Loucy (cell line): ENCODE results near the gene IGFALS.

Experiments used
- H2AFZ ChIP-seq: fragments of 200-600 bp; sonication (generic); 2 replicates; pipeline ENCODE4 v1.6.0; 2016; ENCODE audit warnings: antibody characterized with exemption, mild to moderate bottlenecking, low read length, moderate library complexity
- H3F3A ChIP-seq: fragments of 200-600 bp; 2 replicates; pipeline ENCODE4 v1.6.0; 2016; ENCODE audit warnings: antibody characterized with exemption, low read depth, mild to moderate bottlenecking
- H3K27me3 ChIP-seq: fragments of 200-600 bp; sonication (generic); 2 replicates; pipeline ENCODE4 v1.6.1; 2014; ENCODE audit warnings: low read length, mild to moderate bottlenecking; ENCODE audit not compliant: insufficient read depth, poor library complexity, severe bottlenecking
- H3K36me3 ChIP-seq: fragments of 200-600 bp; sonication (generic); 2 replicates; pipeline ENCODE4 v1.6.1; 2016; ENCODE audit warnings: low read length; ENCODE audit not compliant: insufficient read depth
- H3K4me1 ChIP-seq: fragments of 200-600 bp; sonication (generic); 2 replicates; pipeline ENCODE4 v1.5.1; 2014; ENCODE audit warnings: low read length, mild to moderate bottlenecking; ENCODE audit not compliant: insufficient read depth, poor library complexity, severe bottlenecking
- H3K4me2 ChIP-seq: fragments of 200-600 bp; sonication (generic); 2 replicates; pipeline ENCODE4 v1.6.0; 2014; ENCODE audit warnings: antibody characterized with exemption, low read length, low read depth, mild to moderate bottlenecking; ENCODE audit not compliant: poor library complexity, severe bottlenecking
- H3K4me3 ChIP-seq: fragments of 200-600 bp; sonication (generic); 2 replicates; pipeline ENCODE4 v1.5.1; 2014; ENCODE audit warnings: low read length, mild to moderate bottlenecking, mixed read lengths; ENCODE audit not compliant: poor library complexity, severe bottlenecking
- H3K79me2 ChIP-seq: fragments of 200-600 bp; sonication (generic); 2 replicates; pipeline ENCODE4 v1.6.1; 2014; ENCODE audit warnings: low read length; ENCODE audit not compliant: insufficient read depth
- H3K9ac ChIP-seq: fragments of 200-600 bp; sonication (generic); 2 replicates; pipeline ENCODE4 v1.6.0; 2014; ENCODE audit warnings: mild to moderate bottlenecking, low read depth, low read length, moderate library complexity; ENCODE audit not compliant: poor library complexity, severe bottlenecking
- H3K9me2 ChIP-seq: fragments of 200-600 bp; sonication (generic); replicated peaks from 2 replicates; pipeline ENCODE4 v1.6.1; 2016; ENCODE audit warnings: low read depth, low read length, mixed read lengths
- H3K9me3 ChIP-seq: fragments of 200-600 bp; sonication (generic); 2 replicates; pipeline ENCODE4 v1.6.1; 2014; ENCODE audit warnings: mild to moderate bottlenecking, antibody characterized with exemption, low read length, low read depth; ENCODE audit not compliant: insufficient read depth
- H4K20me1 ChIP-seq: fragments of 200-600 bp; sonication (generic); 2 replicates; pipeline ENCODE4 v1.6.0; 2014; ENCODE audit warnings: antibody characterized with exemption, low read length, mild to moderate bottlenecking; ENCODE audit not compliant: insufficient read depth, poor library complexity, severe bottlenecking
- EZH2phosphoT487 ChIP-seq: fragments of 200-600 bp; IDR thresholded peaks from 2 replicates; pipeline ENCODE4 v1.6.1; 2018; ENCODE audit warnings: antibody characterized with exemption, mild to moderate bottlenecking, moderate library complexity, borderline replicate concordance
- TF ChIP-seq, protein P1 (sequence below): fragments of 200-600 bp; sonication (generic); conservative IDR thresholded peaks from 2 replicates; pipeline ENCODE4 v1.5.1; 2014; ENCODE audit warnings: mild to moderate bottlenecking, antibody characterized with exemption, low read length

IGFALS gene

DNA sequence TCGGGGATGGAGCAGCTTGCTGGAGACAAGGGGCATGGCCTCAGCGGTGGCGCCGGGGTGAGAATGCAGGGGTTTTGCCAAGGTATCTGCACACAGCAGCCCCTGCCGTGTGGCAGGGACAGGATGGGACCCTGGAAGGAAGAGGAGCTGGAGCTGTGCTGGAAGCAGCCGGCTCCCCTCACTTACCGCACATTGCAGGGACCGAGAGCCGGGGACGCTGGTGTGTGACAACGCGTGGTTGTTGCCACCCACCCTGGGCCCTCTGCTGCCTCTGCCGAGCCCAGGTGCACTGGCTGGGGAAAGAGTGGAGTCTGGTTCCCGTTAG, 7.7 kb downstream of the IGFALS start:
- H3K9ac ChIP-seq, result no peak overlapping the region
- no peaks in the 10 kb centered on the region for H3K4me1 ChIP-seq
- H3K36me3 ChIP-seq, result no peaks in the 10 kb centered on the region
- peaks cover 46% of the 10 kb centered on the region for H3K79me2 ChIP-seq
- no peak overlapping the region for H2AFZ ChIP-seq
- TF ChIP-seq EZH2phosphoT487, result no peak
- TF ChIP-seq, protein P1, sequence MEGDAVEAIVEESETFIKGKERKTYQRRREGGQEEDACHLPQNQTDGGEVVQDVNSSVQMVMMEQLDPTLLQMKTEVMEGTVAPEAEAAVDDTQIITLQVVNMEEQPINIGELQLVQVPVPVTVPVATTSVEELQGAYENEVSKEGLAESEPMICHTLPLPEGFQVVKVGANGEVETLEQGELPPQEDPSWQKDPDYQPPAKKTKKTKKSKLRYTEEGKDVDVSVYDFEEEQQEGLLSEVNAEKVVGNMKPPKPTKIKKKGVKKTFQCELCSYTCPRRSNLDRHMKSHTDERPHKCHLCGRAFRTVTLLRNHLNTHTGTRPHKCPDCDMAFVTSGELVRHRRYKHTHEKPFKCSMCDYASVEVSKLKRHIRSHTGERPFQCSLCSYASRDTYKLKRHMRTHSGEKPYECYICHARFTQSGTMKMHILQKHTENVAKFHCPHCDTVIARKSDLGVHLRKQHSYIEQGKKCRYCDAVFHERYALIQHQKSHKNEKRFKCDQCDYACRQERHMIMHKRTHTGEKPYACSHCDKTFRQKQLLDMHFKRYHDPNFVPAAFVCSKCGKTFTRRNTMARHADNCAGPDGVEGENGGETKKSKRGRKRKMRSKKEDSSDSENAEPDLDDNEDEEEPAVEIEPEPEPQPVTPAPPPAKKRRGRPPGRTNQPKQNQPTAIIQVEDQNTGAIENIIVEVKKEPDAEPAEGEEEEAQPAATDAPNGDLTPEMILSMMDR, result no peak
- no peak overlapping the region for H3K4me3 ChIP-seq
- H3F3A ChIP-seq, result no peaks in the 10 kb centered on the region
- no peaks in the 10 kb centered on the region for H3K9me2 ChIP-seq
- H3K4me2 ChIP-seq, result peak overlapping the region; percentile 27
- H3K27me3 ChIP-seq, result no peaks in the 10 kb centered on the region
- H4K20me1 ChIP-seq, result peaks cover 4% of the 10 kb centered on the region
- no peaks in the 10 kb centered on the region for H3K9me3 ChIP-seq

- H3K4me1 ChIP-seq, result no peaks in the 10 kb centered on the region
- H4K20me1 ChIP-seq, result peaks cover 4% of the 10 kb centered on the region
- H3K79me2 ChIP-seq, result peaks cover 51% of the 10 kb centered on the region
- no peaks in the 10 kb centered on the region for H3K27me3 ChIP-seq
- no peak overlapping the region for H2AFZ ChIP-seq
- H3F3A ChIP-seq, result no peaks in the 10 kb centered on the region
- no peaks in the 10 kb centered on the region for H3K9me2 ChIP-seq
- H3K9me3 ChIP-seq, result no peaks in the 10 kb centered on the region
- H3K9ac ChIP-seq, result no peak overlapping the region
- no peak overlapping the region for H3K4me3 ChIP-seq
- no peaks in the 10 kb centered on the region for H3K36me3 ChIP-seq
- TF ChIP-seq EZH2phosphoT487, result no peak
- TF ChIP-seq, protein P1, result no peak
- peak overlapping the region; percentile 27 for H3K4me2 ChIP-seq
Observed at GRCh38 chr16:1784977-1785845, 8.3 kb downstream of the IGFALS start.

GRCh38 chr16:1782408-1783264, 10.9 kb downstream of the IGFALS start, which contains the start of the genes NUBP2 and SPSB3:
Gene NUBP2, plus strand, starts transcription at chr16:1782960. Its CDS starts 61 bp downstream, at chr16:1783021.
Gene SPSB3, minus strand, starts transcription at chr16:1782571. Its CDS starts 1,088 bp downstream, at chr16:1781483.
- Histone ChIP-seq H3K27me3 (no peaks in the 10 kb centered on the region), H3K9ac (peak within 1 kb of the TSS; percentile 82), H3F3A (no peaks in the 10 kb centered on the region), H3K79me2 (peaks cover 54% of the 10 kb centered on the region), H3K9me3 (no peaks in the 10 kb centered on the region), H3K4me3 (peak within 1 kb of the TSS; percentile 93), H3K9me2 (no peaks in the 10 kb centered on the region), H3K4me1 (no peaks in the 10 kb centered on the region), H3K36me3 (no peaks in the 10 kb centered on the region), H2AFZ (no peak within 1 kb of the TSS), H4K20me1 (peaks cover 4% of the 10 kb centered on the region), H3K4me2 (peak within 1 kb of the TSS; percentile 75)
- TF ChIP-seq, protein P1, result no peak
- no peak for TF ChIP-seq EZH2phosphoT487
